HG02840 (cell line): ENCODE data around the gene LYSMD1.

Experiments used
- ATAC-seq: cut with Tn5 transposase; IDR thresholded peaks from one replicate; pipeline ENCODE4 v1.9.1; 2021; ENCODE audit warnings: mild to moderate bottlenecking, moderate library complexity, moderate number of reproducible peaks; ENCODE audit not compliant: unreplicated experiment, low FRiP score

LYSMD1 gene

GRCh38 chr1:151176514-151177045, 10.9 kb upstream of the LYSMD1 start:
- ATAC-seq, result no peak

DNA sequence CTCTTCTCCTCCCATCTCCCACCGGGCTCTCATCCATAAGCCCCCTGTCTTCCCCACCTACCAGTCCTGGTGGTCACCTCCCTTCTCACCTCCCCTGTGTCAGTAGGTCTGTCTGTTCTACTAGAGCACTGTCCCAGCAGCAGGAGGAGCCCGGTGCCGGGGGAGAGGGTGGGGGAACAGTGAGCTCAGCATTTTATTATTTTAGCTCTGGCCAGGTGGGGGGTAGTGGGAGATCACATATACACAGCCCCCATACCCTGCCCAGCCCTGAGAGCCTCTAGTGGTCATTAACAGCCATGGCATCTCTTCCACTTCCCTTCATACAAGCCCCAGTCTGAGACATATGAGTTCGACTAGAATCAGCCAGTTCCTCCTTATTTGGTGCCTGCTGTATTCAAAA, 10.2 kb upstream of the LYSMD1 start, which contains the start of gene TMOD4:
Gene TMOD4 (minus strand): TSS at position 119 of the 400 bp plus-strand sequence. CDS start 1,106 bp downstream, outside the sequence.
- ATAC-seq, result no peak

GRCh38 chr1:151175041-151175741, 9.5 kb upstream of the LYSMD1 start:
- no peak for ATAC-seq

- no peak for ATAC-seq
Observed at GRCh38 chr1:151171190-151171589, 5.5 kb upstream of the LYSMD1 start.

DNA sequence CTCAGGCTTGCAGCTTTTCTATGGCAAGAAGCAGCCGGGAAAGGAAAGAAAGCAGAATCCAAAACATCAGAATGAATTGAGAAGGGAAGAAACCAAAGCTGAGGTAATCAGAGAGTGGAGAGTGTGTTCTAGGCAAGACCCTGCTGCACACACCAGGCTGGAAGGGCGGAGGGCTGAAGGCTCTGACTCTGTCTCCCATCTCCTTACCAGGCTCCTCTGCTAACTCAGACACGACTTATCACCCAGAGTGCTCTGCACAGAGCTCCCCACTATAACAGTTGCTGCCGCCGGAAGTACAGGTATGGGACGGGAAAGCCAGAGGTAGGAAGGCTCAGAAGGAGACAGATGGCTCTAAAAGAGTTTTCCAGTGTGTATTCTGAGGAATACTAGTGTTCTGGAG, 1.4 kb upstream of the LYSMD1 start:
- no peak for ATAC-seq

- no peak for ATAC-seq
Observed at GRCh38 chr1:151166505-151166956, 829 bp upstream of the LYSMD1 start.

GRCh38 chr1:151165281-151165737, 393 bp downstream of the LYSMD1 start:
- ATAC-seq, result no peak

DNA sequence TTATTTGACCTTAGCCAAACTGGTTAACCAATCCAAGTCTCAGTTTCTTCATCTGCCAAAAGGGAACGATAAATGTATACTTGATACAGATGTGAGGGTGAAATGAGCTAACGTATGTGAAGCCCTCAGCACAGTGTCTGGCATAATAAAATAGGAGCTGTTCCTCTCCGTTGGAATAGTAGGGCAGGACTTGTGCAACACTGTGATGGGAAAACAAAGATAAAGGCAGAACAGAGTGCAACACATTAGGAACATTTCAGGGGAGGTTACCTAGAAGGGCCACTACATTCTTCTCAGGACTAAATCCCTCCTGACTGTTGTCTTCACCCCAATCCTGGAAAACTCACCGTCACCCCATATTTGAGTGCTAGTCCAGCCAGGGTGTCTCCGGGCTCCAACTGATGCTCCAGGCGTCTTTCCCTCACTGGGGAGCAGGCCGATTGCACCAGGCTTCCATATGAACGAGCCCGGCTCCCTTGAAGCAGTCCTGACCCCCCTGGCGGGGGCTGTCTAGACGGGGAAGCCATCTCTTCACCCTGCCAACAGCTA, 896 bp downstream of the LYSMD1 start:
- ATAC-seq, result no peak

DNA sequence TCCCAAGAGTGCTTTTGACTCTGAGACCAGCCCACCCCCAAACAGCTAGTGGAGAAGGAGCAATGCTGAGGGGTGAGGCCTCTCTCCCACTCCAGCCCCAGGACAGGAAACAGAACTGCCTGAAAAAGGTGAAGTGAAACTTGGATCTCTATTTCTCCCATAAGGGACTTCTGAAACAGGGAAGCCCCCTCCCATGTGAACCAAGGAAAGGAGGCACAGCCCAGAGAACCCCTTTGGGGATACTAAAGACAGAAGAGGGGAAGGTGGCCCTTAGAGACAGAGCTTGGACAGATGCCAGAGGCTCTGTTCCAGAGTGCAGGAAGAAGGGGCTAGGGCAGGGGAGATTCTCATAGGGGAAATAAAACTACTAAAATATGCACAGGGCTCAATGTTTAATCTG, 6.3 kb downstream of the LYSMD1 start:
- ATAC-seq, result no peak

- ATAC-seq, result no peak
Observed at GRCh38 chr1:151158751-151159251, 6.9 kb downstream of the LYSMD1 start.

GRCh38 chr1:151158326-151158725, 7.4 kb downstream of the LYSMD1 start:
- no peak for ATAC-seq

GRCh38 chr1:151157067-151157531, 8.6 kb downstream of the LYSMD1 start:
- no peak for ATAC-seq

DNA sequence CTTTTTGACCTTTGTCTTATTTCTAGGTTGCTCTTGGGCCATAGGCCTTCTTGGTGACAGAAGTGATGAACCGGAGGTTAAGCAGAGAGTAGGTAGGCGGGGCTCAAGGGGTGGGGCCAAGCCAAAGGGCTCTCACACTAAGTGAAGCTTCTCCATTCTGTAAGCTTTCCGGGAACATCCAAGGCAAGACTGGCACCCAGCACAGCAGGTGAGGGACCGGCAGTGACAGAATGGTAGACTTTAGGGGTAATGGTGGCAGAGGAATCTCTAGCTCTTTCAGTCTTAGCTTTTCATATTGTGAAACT, 9.2 kb downstream of the LYSMD1 start, which contains the start of gene TNFAIP8L2:
Gene TNFAIP8L2 (plus strand): TSS at position 135 of the 305 bp plus-strand sequence. CDS start 2,049 bp downstream, outside the sequence.
- no peak for ATAC-seq

- ATAC-seq, result no peak
Observed at GRCh38 chr1:151147665-151148064, 18.0 kb downstream of the LYSMD1 start.

DNA sequence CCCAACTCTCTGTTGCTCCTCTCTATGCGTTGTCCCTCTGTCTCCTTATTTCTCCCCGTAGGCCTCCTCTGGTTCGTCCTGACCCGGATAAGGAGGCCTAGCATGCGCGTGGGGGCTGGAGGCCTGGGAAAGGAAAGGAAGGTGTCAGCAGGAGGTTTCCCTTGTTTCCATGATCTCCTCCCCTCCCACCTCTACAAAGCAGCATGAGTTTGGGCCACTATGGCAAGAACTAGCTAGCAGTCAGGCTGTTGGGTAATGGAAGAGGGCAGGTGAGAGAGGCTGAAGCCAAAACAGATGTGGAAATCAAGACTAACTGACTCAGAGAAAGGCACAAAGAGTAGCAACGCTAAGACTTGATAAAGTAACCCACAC, 18.6 kb downstream of the LYSMD1 start:
- ATAC-seq, result no peak

- ATAC-seq, result peak; percentile 96
Observed at GRCh38 chr1:151146412-151147131, 19.1 kb downstream of the LYSMD1 start, which contains the start of gene SEMA6C. Gene SEMA6C (minus strand): TSS chr1:151146631. CDS start chr1:151142621, 4,010 bp downstream.

DNA sequence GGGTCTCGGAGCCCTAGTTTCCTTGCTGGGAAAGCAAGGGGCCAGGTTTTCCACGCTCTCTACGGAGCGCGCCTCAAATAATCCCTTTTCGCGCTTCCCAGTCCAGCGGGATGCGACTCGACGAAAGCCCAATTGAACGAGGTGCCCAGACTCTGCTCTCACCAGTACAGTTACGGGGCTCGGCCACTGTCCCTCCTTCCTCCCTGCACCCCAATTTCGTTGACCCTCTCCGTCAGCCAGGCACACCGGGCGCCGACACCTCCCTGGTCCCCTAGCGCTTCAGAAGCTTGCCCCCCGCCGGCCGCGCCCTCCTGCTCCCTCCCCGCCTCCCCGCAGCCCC, 19.7 kb downstream of the LYSMD1 start:
- ATAC-seq, result no peak

DNA sequence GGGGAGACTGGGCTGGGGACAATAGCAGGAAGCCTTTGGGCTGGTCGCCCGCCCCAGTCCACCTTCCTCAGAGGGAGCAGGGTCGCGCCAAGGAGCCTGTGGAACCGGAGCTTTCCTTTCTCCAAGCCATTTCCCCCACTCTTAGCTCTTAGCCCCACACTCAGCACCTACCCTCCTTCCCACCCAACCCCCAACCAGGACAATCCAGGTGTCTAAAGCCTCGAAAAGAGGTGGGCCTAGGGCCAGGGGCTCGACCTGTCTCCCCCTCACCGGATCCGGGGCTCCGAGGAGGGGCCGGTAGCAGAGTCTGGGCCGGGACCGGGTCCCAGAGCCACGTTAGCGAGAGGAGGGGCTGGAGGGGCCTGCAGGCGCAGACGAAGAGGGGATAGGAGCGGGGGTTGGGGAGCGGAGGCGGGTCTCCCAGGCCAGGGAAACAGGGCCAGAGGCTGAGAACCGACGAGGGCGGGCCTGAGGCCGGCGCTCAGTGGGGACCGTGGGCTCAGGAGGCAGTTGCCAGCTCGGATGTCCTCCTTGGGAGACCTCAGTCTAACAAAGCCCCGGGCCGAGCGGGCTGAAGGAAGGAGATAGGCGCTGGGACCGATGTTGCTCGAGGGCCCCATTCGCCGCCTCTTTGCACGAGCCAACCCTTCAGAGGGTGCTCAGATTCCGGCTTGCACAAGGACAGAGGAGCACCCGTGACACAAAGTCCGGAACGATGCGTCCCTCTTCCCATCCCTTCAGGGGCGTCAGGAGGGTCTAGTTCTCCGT, 20.2 kb downstream of the LYSMD1 start:
- no peak for ATAC-seq

DNA sequence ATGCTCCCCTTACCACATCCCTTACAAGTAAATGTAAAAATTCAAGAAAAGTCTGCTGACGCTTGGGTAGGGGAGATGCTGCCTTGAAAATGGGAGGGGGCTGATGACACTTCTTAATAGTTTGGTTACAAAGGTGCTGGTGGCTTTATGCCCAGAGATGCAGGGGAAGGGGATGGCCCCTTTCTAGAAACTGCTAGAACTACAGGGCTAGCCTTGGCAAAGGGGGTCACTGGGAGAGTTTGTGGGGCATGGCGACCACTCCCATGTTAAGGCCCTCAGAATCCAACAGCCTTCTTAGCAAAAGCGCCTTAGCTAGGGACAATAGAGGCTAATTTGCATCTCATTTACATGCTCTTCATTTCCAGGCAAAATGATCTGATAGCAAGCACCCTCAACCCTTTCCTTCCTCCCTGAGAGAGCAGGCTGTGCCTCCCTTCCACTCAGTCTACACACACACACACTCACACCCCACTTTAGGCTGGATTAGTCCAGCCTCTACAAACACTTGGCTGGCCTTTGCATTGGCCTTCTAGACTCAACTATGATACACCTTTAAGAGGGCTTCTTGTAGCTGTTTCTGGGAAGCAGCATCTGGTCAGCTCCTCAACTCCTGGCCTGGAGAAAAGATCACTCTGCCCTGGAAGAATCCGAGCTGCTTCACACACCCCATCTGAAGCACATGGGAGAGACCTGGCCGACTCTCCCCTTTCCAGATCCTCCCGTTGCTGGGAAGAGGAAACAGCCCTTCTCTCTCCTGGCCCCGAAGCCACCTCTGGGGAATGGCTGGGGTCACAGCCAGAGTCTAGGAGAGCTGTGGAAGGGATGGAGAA, 21.0 kb downstream of the LYSMD1 start:
- ATAC-seq, result no peak
